GM12892 (cell line): ENCODE results near the gene PHRF1.
"Not testable (repeated sequence)": the region's sequence is repeated elsewhere in the genome, so short reads cannot be mapped to it uniquely, and the experiment has no call there.

ENCODE experiments used
- DNase-seq: peaks from one replicate; pipeline ENCODE4 v3.0.0; 2011; ENCODE audit not compliant: insufficient read length
- FAIRE-seq: peaks from 2 replicates; lab custom pipeline; 2011; peaks lifted over from hg19 to GRCh38; lab: Jason Lieb, UNC
- POLR2A ChIP-seq: IDR thresholded peaks from 2 replicates; pipeline ENCODE4 v1.6.1; 2011; ENCODE audit warnings: low read depth, low read length, control low read depth
- POLR2AphosphoS5 ChIP-seq: IDR thresholded peaks from 2 replicates; pipeline ENCODE4 v1.6.1; 2011; ENCODE audit warnings: low read depth, low read length, control low read depth
- TAF1 ChIP-seq: IDR thresholded peaks from 2 replicates; pipeline ENCODE4 v1.6.1; 2011; ENCODE audit warnings: low read depth, mild to moderate bottlenecking, control low read depth, low read length, borderline replicate concordance

PHRF1 gene

DNA sequence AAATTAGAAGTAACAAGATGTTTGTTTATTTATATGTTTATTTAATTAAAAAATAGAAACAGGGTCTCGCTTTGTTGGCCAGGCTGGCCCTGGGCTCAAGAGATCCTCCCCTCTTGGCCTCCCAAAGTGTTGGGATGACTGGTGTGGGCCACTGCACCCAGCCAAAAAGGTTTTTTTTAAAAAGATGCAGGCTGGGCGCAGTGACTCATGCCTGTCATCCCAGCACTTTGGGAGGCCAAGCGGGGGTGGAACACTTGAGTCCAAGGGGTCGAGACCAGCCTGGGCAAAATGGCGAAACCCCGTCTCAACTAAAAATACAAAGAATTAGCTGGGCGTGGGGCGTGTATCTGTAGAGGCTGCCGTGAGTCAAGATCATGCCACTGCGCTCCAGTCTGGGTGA, 74.2 kb downstream of the PHRF1 start:
- no peak for DNase-seq

GRCh38 chr11:653136-653535, 76.9 kb downstream of the PHRF1 start:
- not testable (repeated sequence) for FAIRE-seq, DNase-seq

More for the DNA sequence above, 74.2 kb downstream of the PHRF1 start:
- FAIRE-seq = no peak
- TF ChIP-seq POLR2AphosphoS5 (no peak), TAF1 (no peak), POLR2A (no peak)

DNA sequence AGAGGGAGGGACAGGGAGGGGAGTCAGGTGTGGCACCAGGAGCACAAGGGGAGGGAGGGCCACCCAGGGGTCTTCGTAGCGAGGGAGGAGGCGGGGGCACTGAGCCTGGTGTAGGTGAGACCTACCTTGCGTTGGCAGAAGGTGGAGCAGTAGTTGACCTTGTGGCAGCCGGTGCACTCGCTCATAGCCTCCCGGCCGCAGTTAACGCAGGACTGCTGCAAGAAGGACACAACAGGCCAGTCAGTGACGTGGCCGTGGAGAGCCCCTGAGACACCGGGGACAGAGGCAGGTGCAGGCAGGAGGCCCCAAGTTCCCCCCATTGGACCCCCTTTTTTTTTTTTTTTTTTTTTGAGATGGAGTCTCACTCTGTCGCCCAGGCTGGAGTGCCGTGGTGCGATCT, 77.6 kb downstream of the PHRF1 start:
- DNase-seq = no peak
- no peak for FAIRE-seq
- no peak for TF ChIP-seq POLR2AphosphoS5
- TF ChIP-seq POLR2A = no peak
- no peak for TF ChIP-seq TAF1

DNA sequence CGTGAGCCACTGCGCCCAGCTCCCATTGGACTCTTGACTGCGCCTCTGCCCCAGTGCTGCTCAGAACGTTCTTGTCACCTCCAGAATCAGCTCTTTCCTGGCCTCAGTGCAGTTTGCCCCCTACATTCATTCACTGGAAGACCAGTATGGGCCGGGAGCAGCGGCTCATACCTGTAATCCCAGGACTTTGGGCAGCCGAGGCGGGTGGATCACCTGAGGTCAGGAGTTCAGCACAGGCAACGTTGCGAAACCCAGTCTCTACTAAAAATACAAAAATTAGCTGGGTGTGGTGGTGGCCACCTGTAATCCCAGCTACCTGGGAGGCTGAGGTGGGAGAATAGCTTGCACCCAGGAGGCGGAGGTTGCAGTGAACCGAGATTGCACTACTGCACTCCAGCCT, 78.2 kb downstream of the PHRF1 start:
- not testable (repeated sequence) for FAIRE-seq, DNase-seq

GRCh38 chr11:655036-655726, 78.9 kb downstream of the PHRF1 start:
- DNase-seq (no peak), FAIRE-seq (no peak)
- TF ChIP-seq POLR2A (no peak), TAF1 (no peak), POLR2AphosphoS5 (no peak)

- no peak for TF ChIP-seq POLR2AphosphoS5
- no peak for TF ChIP-seq TAF1
- TF ChIP-seq POLR2A = no peak
- FAIRE-seq = no peak
Observed at GRCh38 chr11:656426-656825, 80.2 kb downstream of the PHRF1 start.

GRCh38 chr11:656866-657265, 80.6 kb downstream of the PHRF1 start:
- no peak for FAIRE-seq
- DNase-seq = no peak
- no peak for TF ChIP-seq TAF1
- no peak for TF ChIP-seq POLR2A
- no peak for TF ChIP-seq POLR2AphosphoS5

More at GRCh38 chr11:656426-656825, 80.2 kb downstream of the PHRF1 start:
- DNase-seq = no peak

GRCh38 chr11:657691-658126, 81.4 kb downstream of the PHRF1 start:
- FAIRE-seq (no peak), DNase-seq (no peak)
- TF ChIP-seq POLR2AphosphoS5 (no peak), POLR2A (no peak), TAF1 (no peak)

GRCh38 chr11:659532-660085, 83.3 kb downstream of the PHRF1 start:
- DNase-seq (no peak), FAIRE-seq (no peak)
- TF ChIP-seq POLR2AphosphoS5 (no peak), POLR2A (no peak), TAF1 (no peak)

- FAIRE-seq (no peak), DNase-seq (no peak)
- TF ChIP-seq POLR2AphosphoS5 = no peak
- no peak for TF ChIP-seq POLR2A
- no peak for TF ChIP-seq TAF1
Observed at GRCh38 chr11:660281-660680, 84.0 kb downstream of the PHRF1 start.

DNA sequence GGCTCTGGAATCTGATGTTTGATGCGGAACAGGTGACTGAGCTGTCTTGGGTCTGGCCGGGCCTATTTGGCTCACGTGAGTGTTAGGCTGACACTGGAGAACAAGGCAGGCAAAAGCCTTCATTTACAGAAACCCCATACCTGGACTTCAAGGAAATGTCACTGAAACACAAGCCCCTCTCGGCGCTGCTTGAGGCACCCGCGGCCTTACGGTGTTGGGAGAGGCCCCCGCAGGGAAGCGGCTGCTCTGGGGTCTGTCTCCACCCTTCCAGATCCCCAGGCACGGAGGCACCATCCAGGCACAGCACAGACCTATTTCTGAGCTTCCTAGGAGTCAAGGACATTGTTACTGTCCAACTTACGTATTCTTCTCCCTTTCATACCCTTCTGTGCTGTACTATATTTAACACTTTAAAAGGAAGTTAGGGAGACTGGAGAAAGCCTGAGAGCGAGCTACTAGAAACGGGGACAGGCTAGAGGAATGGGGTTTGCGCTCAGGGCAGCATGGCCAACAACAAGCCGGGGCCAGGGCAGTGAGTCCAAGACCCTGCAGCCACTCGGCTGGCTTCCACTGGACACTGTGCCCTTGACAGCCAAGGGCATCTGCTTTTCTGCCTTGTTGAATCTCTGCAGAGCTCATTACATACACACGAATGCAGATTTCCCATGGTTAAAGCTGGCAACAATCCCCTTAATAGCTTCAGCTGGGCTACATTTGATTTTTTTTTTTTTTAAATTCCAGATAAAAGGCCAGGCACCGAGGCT, 84.6 kb downstream of the PHRF1 start:
- DNase-seq (no peak), FAIRE-seq (no peak)
- TF ChIP-seq POLR2AphosphoS5 (no peak), POLR2A (no peak)
